WTC11 (cell line): ENCODE data around the gene CNKSR3. TPM values are rescaled to one million over a fixed set of nuclear protein-coding genes. Genes with fewer than 3 reads are reported as not detected.

Experiments used
- ATAC-seq: fragments of 200-7000 bp; cut with Tn5 transposase; 2 replicates; pipeline ENCODE4 v1.10.0; 2021; ENCODE audit warnings: mild to moderate bottlenecking, moderate library complexity
- CTCF ChIA-PET: fragments of 300-600 bp; sonication (Branson Sonifier 250); formaldehyde crosslinking; loops from one replicate; lab custom pipeline; 2021; ENCODE audit warnings: antibody characterized with exemption; lab: Charles Lee
- POLR2A ChIA-PET: fragments of 350-600 bp; sonication (Branson Sonifier 250); formaldehyde crosslinking; loops from one replicate; lab custom pipeline; 2021; ENCODE audit warnings: antibody characterized with exemption; lab: Charles Lee
- DNase-seq: peaks from one replicate; pipeline ENCODE4 v3.0.0; 2021; ENCODE audit warnings: low spot score
- H3K27ac Mint-ChIP-seq: 2 replicates; pipeline ENCODE4 v1.8.0; 2021; ENCODE audit warnings: mixed read lengths
- H3K27me3 Mint-ChIP-seq: 2 replicates; pipeline ENCODE4 v1.8.0; 2021; ENCODE audit warnings: low read depth, mild to moderate bottlenecking, moderate library complexity, mixed read lengths
- H3K36me3 Mint-ChIP-seq: 2 replicates; pipeline ENCODE4 v1.8.0; 2021; ENCODE audit warnings: mixed read lengths
- H3K4me1 Mint-ChIP-seq: 2 replicates; pipeline ENCODE4 v1.8.0; 2022; ENCODE audit warnings: mixed read lengths
- H3K4me3 Mint-ChIP-seq: 2 replicates; pipeline ENCODE4 v1.8.0; 2021; ENCODE audit warnings: mild to moderate bottlenecking, moderate library complexity, mixed read lengths
- H3K9me3 Mint-ChIP-seq: 2 replicates; pipeline ENCODE4 v1.8.0; 2021; ENCODE audit warnings: mixed read lengths
- ATF1 ChIP-seq: sonication (generic); formaldehyde crosslinking; IDR thresholded peaks from 2 replicates; pipeline ENCODE4 v1.8.1; 2023; ENCODE audit warnings: mild to moderate bottlenecking, moderate library complexity, missing genetic modification reagents
- CREM ChIP-seq: sonication (generic); formaldehyde crosslinking; IDR thresholded peaks from 2 replicates; pipeline ENCODE4 v1.8.1; 2022; ENCODE audit warnings: mild to moderate bottlenecking, missing genetic modification reagents, moderate library complexity
- ESRRA ChIP-seq: sonication (generic); formaldehyde crosslinking; IDR thresholded peaks from 2 replicates; pipeline ENCODE4 v1.8.1; 2022; ENCODE audit warnings: mild to moderate bottlenecking, missing genetic modification reagents, borderline replicate concordance
- ETV6 ChIP-seq: sonication (generic); formaldehyde crosslinking; IDR thresholded peaks from 2 replicates; pipeline ENCODE4 v1.8.1; 2022; ENCODE audit warnings: mild to moderate bottlenecking, missing genetic modification reagents
- FOXK1 ChIP-seq: sonication (generic); formaldehyde crosslinking; IDR thresholded peaks from 2 replicates; pipeline ENCODE4 v1.8.0; 2022; ENCODE audit warnings: mild to moderate bottlenecking, moderate library complexity, missing genetic modification reagents
- IRF2 ChIP-seq: sonication (generic); formaldehyde crosslinking; IDR thresholded peaks from 2 replicates; pipeline ENCODE4 v1.8.0; 2022; ENCODE audit warnings: low read depth, missing genetic modification reagents, borderline replicate concordance
- JAZF1 ChIP-seq: fragments of 250-450 bp; sonication (Bioruptor Pico); IDR thresholded peaks from 2 replicates; pipeline ENCODE4 v1.9.0; 2021; ENCODE audit warnings: moderate library complexity, mild to moderate bottlenecking, inconsistent platforms
- KAT7 ChIP-seq: sonication (generic); formaldehyde crosslinking; IDR thresholded peaks from 2 replicates; pipeline ENCODE4 v1.8.1; 2023; ENCODE audit warnings: missing genetic modification reagents, mild to moderate bottlenecking, borderline replicate concordance
- MYBL2 ChIP-seq: sonication (generic); formaldehyde crosslinking; IDR thresholded peaks from 2 replicates; pipeline ENCODE4 v1.8.1; 2023; ENCODE audit warnings: mild to moderate bottlenecking, moderate library complexity, missing genetic modification reagents
- NR3C1 ChIP-seq: sonication (generic); formaldehyde crosslinking; conservative IDR thresholded peaks from 2 replicates; pipeline ENCODE4 v1.8.1; 2023; ENCODE audit warnings: low read depth, mild to moderate bottlenecking, missing genetic modification reagents
- PRRX2 ChIP-seq: fragments of 250-450 bp; sonication (Bioruptor Pico); IDR thresholded peaks from 2 replicates; pipeline ENCODE4 v1.8.0; 2021; ENCODE audit warnings: mild to moderate bottlenecking
- ZNF219 ChIP-seq: sonication (generic); formaldehyde crosslinking; IDR thresholded peaks from 2 replicates; pipeline ENCODE4 v1.8.0; 2023; ENCODE audit warnings: missing genetic modification reagents, mild to moderate bottlenecking, borderline replicate concordance
- ZNF396 ChIP-seq: fragments of 250-450 bp; sonication (Bioruptor Pico); IDR thresholded peaks from 2 replicates; pipeline ENCODE4 v1.8.0; 2021; ENCODE audit warnings: mild to moderate bottlenecking, moderate library complexity, borderline replicate concordance
- ZNF671 ChIP-seq: fragments of 250-450 bp; sonication (Bioruptor Pico); IDR thresholded peaks from 2 replicates; pipeline ENCODE4 v1.8.0; 2021; ENCODE audit warnings: mild to moderate bottlenecking
- total RNA-seq: library from RNA; stranded (reverse); gene quantifications from 3 replicates; pipeline ENCODE4 v1.2.3, GENCODE V29; 2021
- TF ChIP-seq, protein P1 (sequence below): sonication (generic); formaldehyde crosslinking; IDR thresholded peaks from 2 replicates; pipeline ENCODE4 v1.8.1; 2022; ENCODE audit warnings: mild to moderate bottlenecking, moderate library complexity, missing genetic modification reagents
- TF ChIP-seq, protein P2 (sequence below): sonication (generic); formaldehyde crosslinking; IDR thresholded peaks from 2 replicates; pipeline ENCODE4 v1.8.1; 2023; ENCODE audit warnings: mild to moderate bottlenecking, moderate library complexity, missing genetic modification reagents
- TF ChIP-seq, protein P3 (sequence below): sonication (generic); formaldehyde crosslinking; IDR thresholded peaks from 2 replicates; pipeline ENCODE4 v1.8.1; 2023; ENCODE audit warnings: mild to moderate bottlenecking, missing genetic modification reagents, borderline replicate concordance
- TF ChIP-seq, protein P4 (sequence below): sonication (generic); formaldehyde crosslinking; IDR thresholded peaks from 2 replicates; pipeline ENCODE4 v1.8.1; 2023; ENCODE audit warnings: mild to moderate bottlenecking, missing genetic modification reagents, moderate library complexity
- TF ChIP-seq, protein P5 (sequence below): sonication (generic); formaldehyde crosslinking; IDR thresholded peaks from 2 replicates; pipeline ENCODE4 v1.8.0; 2022; ENCODE audit warnings: mild to moderate bottlenecking, missing genetic modification reagents
- TF ChIP-seq, protein P6 (sequence below): fragments of 250-450 bp; sonication (Bioruptor Pico); IDR thresholded peaks from 2 replicates; pipeline ENCODE4 v1.9.0; 2021; ENCODE audit warnings: moderate library complexity, mild to moderate bottlenecking, inconsistent platforms, borderline replicate concordance

Gene CNKSR3
- total RNA-seq, 1 experiment from 2014 or later, result 5.7 TPM

DNA sequence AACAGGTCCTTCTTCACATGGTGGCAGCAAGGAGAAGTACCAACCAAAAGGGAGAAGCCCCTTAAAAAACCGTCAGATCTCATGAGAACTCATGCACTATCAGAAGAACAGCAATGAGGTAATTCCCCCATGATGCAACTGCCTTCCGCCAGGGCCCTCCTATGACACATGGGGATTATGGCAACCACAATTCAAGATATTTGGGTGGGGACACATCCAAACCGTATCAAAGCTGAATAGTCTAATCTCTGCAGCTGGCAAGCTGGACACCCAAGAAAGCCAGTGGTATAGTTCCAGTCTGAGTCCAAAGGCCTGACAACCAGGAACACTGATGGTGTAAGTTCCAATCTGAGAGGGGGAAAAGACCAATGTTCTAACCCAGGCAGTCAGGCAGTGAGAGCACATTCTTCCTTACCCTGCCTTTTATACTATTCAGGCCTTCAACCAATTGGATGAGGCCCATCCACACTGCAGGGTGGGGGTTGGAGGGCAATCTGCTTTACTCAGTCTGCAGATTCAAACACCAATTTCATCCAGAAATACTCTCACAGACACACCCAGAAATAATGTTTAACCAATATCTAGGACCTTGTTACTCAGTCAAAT lies 17.9 kb upstream of the CNKSR3 start (continued):
- TF ChIP-seq MYBL2 (CRISPR knock-in tag) (no peak), ETV6 (CRISPR knock-in tag) (no peak), ZNF671 (CRISPR knock-in tag) (no peak)
- TF ChIP-seq, protein P1, sequence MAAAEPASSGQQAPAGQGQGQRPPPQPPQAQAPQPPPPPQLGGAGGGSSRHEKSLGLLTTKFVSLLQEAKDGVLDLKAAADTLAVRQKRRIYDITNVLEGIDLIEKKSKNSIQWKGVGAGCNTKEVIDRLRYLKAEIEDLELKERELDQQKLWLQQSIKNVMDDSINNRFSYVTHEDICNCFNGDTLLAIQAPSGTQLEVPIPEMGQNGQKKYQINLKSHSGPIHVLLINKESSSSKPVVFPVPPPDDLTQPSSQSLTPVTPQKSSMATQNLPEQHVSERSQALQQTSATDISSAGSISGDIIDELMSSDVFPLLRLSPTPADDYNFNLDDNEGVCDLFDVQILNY, result no peak
- TF ChIP-seq, protein P2, sequence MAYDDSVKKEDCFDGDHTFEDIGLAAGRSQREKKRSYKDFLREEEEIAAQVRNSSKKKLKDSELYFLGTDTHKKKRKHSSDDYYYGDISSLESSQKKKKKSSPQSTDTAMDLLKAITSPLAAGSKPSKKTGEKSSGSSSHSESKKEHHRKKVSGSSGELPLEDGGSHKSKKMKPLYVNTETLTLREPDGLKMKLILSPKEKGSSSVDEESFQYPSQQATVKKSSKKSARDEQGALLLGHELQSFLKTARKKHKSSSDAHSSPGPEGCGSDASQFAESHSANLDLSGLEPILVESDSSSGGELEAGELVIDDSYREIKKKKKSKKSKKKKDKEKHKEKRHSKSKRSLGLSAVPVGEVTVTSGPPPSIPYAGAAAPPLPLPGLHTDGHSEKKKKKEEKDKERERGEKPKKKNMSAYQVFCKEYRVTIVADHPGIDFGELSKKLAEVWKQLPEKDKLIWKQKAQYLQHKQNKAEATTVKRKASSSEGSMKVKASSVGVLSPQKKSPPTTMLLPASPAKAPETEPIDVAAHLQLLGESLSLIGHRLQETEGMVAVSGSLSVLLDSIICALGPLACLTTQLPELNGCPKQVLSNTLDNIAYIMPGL, result no peak
- TF ChIP-seq, all 79 proteins: peak for 0

DNA sequence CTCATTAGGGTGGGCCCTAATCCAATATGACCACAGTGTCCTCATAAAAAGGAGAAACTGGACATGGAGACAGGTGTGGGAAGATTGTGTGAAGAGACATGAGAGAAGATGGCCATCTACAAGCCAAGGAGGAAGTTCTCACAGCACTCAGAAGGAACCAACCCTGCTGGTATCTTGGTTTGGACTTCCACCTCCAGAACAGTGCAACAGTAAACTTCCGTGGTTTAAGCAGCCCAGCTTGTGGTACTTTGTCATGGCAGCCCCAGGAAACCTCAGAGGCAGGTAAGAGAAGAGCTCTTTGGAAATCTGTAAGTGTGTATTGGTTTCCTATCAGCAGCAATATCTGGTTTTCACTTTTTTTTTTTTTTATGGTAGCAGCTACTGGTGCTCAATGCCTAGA lies 16.5 kb upstream of the CNKSR3 start:
- Mint-ChIP-seq H3K27ac (no peak overlapping the region), H3K9me3 (0 out of 2 replicates have a peak, but pooled peaks cover 6% of the 10 kb centered on the region), H3K36me3 (no peaks in the 10 kb centered on the region), H3K4me3 (no peak overlapping the region), H3K27me3 (no peaks in the 10 kb centered on the region), H3K4me1 (no peaks in the 10 kb centered on the region)
- no peak for ATAC-seq
- ChIA-PET POLR2A (interaction anchor here (0.7 kb wide), 1 partner anchor 104 kb away, joined by 3 read pairs; no protein-coding TSS in a partner anchor), CTCF (interaction anchor here (0.6 to 1.0 kb wide), 2 partner anchors 149 to 190 kb away, joined by 3 to 4 read pairs; no protein-coding TSS in a partner anchor)
- TF ChIP-seq, protein P3, sequence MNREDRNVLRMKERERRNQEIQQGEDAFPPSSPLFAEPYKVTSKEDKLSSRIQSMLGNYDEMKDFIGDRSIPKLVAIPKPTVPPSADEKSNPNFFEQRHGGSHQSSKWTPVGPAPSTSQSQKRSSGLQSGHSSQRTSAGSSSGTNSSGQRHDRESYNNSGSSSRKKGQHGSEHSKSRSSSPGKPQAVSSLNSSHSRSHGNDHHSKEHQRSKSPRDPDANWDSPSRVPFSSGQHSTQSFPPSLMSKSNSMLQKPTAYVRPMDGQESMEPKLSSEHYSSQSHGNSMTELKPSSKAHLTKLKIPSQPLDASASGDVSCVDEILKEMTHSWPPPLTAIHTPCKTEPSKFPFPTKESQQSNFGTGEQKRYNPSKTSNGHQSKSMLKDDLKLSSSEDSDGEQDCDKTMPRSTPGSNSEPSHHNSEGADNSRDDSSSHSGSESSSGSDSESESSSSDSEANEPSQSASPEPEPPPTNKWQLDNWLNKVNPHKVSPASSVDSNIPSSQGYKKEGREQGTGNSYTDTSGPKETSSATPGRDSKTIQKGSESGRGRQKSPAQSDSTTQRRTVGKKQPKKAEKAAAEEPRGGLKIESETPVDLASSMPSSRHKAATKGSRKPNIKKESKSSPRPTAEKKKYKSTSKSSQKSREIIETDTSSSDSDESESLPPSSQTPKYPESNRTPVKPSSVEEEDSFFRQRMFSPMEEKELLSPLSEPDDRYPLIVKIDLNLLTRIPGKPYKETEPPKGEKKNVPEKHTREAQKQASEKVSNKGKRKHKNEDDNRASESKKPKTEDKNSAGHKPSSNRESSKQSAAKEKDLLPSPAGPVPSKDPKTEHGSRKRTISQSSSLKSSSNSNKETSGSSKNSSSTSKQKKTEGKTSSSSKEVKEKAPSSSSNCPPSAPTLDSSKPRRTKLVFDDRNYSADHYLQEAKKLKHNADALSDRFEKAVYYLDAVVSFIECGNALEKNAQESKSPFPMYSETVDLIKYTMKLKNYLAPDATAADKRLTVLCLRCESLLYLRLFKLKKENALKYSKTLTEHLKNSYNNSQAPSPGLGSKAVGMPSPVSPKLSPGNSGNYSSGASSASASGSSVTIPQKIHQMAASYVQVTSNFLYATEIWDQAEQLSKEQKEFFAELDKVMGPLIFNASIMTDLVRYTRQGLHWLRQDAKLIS, result no peak
- TF ChIP-seq JAZF1 (CRISPR knock-in tag) (no peak), ESRRA (CRISPR knock-in tag) (no peak), FOXK1 (CRISPR knock-in tag) (no peak), ZNF396 (CRISPR knock-in tag) (no peak), ATF1 (no peak), NR3C1 (CRISPR knock-in tag) (no peak), IRF2 (CRISPR knock-in tag) (no peak), KAT7 (no peak), PRRX2 (no peak), ZNF219 (CRISPR knock-in tag) (no peak), CREM (CRISPR knock-in tag) (no peak)
- TF ChIP-seq, protein P4, sequence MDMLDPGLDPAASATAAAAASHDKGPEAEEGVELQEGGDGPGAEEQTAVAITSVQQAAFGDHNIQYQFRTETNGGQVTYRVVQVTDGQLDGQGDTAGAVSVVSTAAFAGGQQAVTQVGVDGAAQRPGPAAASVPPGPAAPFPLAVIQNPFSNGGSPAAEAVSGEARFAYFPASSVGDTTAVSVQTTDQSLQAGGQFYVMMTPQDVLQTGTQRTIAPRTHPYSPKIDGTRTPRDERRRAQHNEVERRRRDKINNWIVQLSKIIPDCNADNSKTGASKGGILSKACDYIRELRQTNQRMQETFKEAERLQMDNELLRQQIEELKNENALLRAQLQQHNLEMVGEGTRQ (CRISPR knock-in tag), result no peak
- TF ChIP-seq, protein P5, sequence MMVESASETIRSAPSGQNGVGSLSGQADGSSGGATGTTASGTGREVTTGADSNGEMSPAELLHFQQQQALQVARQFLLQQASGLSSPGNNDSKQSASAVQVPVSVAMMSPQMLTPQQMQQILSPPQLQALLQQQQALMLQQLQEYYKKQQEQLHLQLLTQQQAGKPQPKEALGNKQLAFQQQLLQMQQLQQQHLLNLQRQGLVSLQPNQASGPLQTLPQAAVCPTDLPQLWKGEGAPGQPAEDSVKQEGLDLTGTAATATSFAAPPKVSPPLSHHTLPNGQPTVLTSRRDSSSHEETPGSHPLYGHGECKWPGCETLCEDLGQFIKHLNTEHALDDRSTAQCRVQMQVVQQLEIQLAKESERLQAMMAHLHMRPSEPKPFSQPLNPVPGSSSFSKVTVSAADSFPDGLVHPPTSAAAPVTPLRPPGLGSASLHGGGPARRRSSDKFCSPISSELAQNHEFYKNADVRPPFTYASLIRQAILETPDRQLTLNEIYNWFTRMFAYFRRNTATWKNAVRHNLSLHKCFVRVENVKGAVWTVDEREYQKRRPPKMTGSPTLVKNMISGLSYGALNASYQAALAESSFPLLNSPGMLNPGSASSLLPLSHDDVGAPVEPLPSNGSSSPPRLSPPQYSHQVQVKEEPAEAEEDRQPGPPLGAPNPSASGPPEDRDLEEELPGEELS (CRISPR knock-in tag), result no peak
- TF ChIP-seq, protein P6, sequence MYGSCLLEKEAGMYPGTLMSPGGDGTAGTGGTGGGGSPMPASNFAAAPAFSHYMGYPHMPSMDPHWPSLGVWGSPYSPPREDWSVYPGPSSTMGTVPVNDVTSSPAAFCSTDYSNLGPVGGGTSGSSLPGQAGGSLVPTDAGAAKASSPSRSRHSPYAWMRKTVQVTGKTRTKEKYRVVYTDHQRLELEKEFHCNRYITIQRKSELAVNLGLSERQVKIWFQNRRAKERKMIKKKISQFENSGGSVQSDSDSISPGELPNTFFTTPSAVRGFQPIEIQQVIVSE, result no peak
- DNase-seq, result no peak
